ENCODE measurements around the gene OLFML2A.

Gene OLFML2A

DNA sequence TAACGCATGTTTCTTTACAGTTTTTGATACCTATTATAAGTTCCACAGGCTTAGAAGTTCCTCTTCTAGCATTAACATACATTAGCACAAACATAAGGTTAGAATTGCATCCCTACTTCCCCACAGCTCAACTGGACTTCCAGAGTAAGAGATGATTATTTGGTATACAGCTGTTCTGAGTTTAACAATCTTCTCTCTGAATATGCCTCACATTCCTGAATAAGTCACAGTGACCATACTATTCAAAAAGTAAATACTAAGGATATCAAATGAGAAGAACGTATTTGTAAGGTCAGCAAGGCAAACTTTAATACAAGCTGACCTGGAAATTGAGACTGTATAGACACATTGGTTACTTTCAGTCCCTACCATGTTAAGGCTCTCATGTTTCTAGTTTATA lies 27.2 kb upstream of the OLFML2A start:
- ChIA-PET CTCF (interaction anchor here (0.7 to 1.1 kb wide), 2 partner anchors 37 to 190 kb away, joined by 3 to 4 read pairs; no protein-coding TSS in a partner anchor), POLR2A (no interaction called here)
- DNase-seq (ENCODE audit: extremely low spot score), result no peak
- TF ChIP-seq BHLHE40 (IDR thresholded peaks at IDR 0.05; ENCODE audit: borderline replicate concordance) (no peak), SUZ12 (IDR thresholded peaks at IDR 0.05) (no peak), ARNT (IDR thresholded peaks at IDR 0.05) (no peak), FOXK2 (IDR thresholded peaks at IDR 0.05) (no peak), CTBP1 (IDR thresholded peaks at IDR 0.05; ENCODE audit: borderline replicate concordance) (no peak), LEF1 (IDR thresholded peaks at IDR 0.05; ENCODE audit: borderline replicate concordance) (no peak), NFRKB (IDR thresholded peaks at IDR 0.05) (no peak)

DNA sequence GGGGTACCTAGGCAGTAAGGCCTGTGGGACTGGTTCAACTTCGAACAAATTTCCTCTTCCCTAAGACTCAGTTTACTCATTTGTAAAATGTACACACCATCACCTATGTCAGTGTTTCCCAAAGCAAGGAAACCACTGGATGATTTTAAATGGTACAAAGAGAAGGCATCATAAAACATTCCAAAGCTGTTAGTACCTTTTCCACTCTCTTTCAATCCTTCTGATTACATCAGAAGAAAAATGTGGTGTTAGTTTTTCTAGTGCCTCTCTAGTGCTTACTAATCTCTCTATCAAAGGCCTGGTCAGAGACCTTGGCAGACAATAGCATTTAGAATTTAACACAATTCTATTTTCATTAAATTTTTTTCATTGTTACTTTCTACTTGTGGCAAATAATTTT lies 24.0 kb upstream of the OLFML2A start:
- DNase-seq (ENCODE audit: extremely low spot score), result no peak
- TF ChIP-seq BHLHE40 (IDR thresholded peaks at IDR 0.05; ENCODE audit: borderline replicate concordance) (no peak), HDGF (IDR thresholded peaks at IDR 0.05; ENCODE audit: borderline replicate concordance) (no peak), FOXM1 (IDR thresholded peaks at IDR 0.05; ENCODE audit: borderline replicate concordance) (no peak), ARNT (IDR thresholded peaks at IDR 0.05) (no peak), LEF1 (IDR thresholded peaks at IDR 0.05; ENCODE audit: borderline replicate concordance) (no peak), SP1 (IDR thresholded peaks at IDR 0.05) (no peak), L3MBTL2 (conservative IDR thresholded peaks at IDR 0.05) (no peak), ZNF384 (IDR thresholded peaks at IDR 0.05) (no peak), NFRKB (IDR thresholded peaks at IDR 0.05) (no peak), ELF4 (IDR thresholded peaks at IDR 0.05) (no peak), CTBP1 (IDR thresholded peaks at IDR 0.05; ENCODE audit: borderline replicate concordance) (no peak), TARDBP (IDR thresholded peaks at IDR 0.05) (no peak), FOXA1 (IDR thresholded peaks at IDR 0.05) (no peak), SUZ12 (IDR thresholded peaks at IDR 0.05) (no peak), FOXK2 (IDR thresholded peaks at IDR 0.05) (no peak)
- TF ChIP-seq, protein P1, sequence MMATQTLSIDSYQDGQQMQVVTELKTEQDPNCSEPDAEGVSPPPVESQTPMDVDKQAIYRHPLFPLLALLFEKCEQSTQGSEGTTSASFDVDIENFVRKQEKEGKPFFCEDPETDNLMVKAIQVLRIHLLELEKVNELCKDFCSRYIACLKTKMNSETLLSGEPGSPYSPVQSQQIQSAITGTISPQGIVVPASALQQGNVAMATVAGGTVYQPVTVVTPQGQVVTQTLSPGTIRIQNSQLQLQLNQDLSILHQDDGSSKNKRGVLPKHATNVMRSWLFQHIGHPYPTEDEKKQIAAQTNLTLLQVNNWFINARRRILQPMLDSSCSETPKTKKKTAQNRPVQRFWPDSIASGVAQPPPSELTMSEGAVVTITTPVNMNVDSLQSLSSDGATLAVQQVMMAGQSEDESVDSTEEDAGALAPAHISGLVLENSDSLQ (IDR thresholded peaks at IDR 0.05), result no peak
- POLR2A ChIA-PET, result no interaction called here
- CTCF ChIA-PET, result interaction anchor here (2.2 kb wide), 1 partner anchor 11 kb away, joined by 6 read pairs; no protein-coding TSS in a partner anchor

DNA sequence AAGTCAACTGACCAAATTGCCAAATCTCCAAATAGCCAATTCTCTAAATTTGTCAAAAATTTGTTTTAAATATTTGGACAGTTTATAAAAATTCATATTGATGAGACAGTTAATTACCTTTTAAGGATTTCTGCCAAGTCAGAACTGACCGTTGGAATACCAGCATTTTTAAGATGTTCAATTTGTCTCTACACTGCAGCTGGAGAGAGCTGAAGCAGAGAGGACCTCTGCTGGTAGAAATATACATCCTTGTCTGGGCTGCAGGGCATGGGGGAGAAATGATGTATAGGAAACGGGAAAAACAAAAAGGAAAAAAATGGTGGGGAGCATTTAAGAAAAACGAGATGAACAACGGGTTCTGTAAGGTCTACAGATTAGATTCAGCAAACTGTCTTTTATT lies 22.6 kb upstream of the OLFML2A start:
- POLR2A ChIA-PET, result no interaction called here
- DNase-seq (ENCODE audit: extremely low spot score), result no peak
- CTCF ChIA-PET, result no interaction called here
- TF ChIP-seq TARDBP (IDR thresholded peaks at IDR 0.05) (no peak), ZNF384 (IDR thresholded peaks at IDR 0.05) (no peak), LEF1 (IDR thresholded peaks at IDR 0.05; ENCODE audit: borderline replicate concordance) (no peak), FOXA1 (IDR thresholded peaks at IDR 0.05) (no peak), BHLHE40 (IDR thresholded peaks at IDR 0.05; ENCODE audit: borderline replicate concordance) (no peak), L3MBTL2 (conservative IDR thresholded peaks at IDR 0.05) (no peak), FOXK2 (IDR thresholded peaks at IDR 0.05) (no peak), CTBP1 (IDR thresholded peaks at IDR 0.05; ENCODE audit: borderline replicate concordance) (no peak), HDGF (IDR thresholded peaks at IDR 0.05; ENCODE audit: borderline replicate concordance) (no peak), FOXM1 (IDR thresholded peaks at IDR 0.05; ENCODE audit: borderline replicate concordance) (no peak), SP1 (IDR thresholded peaks at IDR 0.05) (no peak), SUZ12 (IDR thresholded peaks at IDR 0.05) (no peak), ELF4 (IDR thresholded peaks at IDR 0.05) (no peak), NFRKB (IDR thresholded peaks at IDR 0.05) (no peak), ARNT (IDR thresholded peaks at IDR 0.05) (no peak)
- TF ChIP-seq, protein P1 (IDR thresholded peaks at IDR 0.05), result no peak

- ChIA-PET CTCF (no interaction called here), POLR2A (no interaction called here)
- TF ChIP-seq FOXK2 (IDR thresholded peaks at IDR 0.05) (no peak), L3MBTL2 (conservative IDR thresholded peaks at IDR 0.05) (no peak), SUZ12 (IDR thresholded peaks at IDR 0.05) (no peak), ELF4 (IDR thresholded peaks at IDR 0.05) (no peak), ARNT (IDR thresholded peaks at IDR 0.05) (no peak), TARDBP (IDR thresholded peaks at IDR 0.05) (no peak), FOXA1 (IDR thresholded peaks at IDR 0.05) (no peak), ZNF384 (IDR thresholded peaks at IDR 0.05) (no peak), FOXM1 (IDR thresholded peaks at IDR 0.05; ENCODE audit: borderline replicate concordance) (no peak), NFRKB (IDR thresholded peaks at IDR 0.05) (no peak), CTBP1 (IDR thresholded peaks at IDR 0.05; ENCODE audit: borderline replicate concordance) (no peak), HDGF (IDR thresholded peaks at IDR 0.05; ENCODE audit: borderline replicate concordance) (no peak)
- TF ChIP-seq, protein P1 (IDR thresholded peaks at IDR 0.05), result no peak
These were observed 21.9 kb upstream of the OLFML2A start for GRCh38 chr9:124755061-124755460.

DNA sequence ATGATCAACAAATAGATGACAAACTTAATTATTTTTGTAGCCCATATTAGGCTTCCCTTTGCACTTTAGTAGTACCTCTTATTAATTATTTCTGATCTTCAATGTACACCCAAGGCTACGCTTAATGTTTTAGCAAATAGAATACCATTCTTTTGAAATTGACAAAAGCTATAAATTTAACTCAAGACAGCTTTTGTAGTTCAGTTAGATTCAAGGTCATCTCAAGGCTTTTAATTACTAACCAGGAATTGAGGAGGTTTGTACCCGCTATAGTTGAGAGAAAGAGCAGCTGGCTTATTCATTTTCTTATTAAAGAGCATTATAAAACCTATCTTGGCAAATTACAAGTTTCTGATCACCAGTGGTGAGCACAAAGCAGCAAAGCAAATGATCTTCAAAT lies 20.9 kb upstream of the OLFML2A start:
- ChIA-PET POLR2A (no interaction called here), CTCF (no interaction called here)
- no peak for DNase-seq (ENCODE audit: extremely low spot score)
- no peak for TF ChIP-seq SUZ12 (IDR thresholded peaks at IDR 0.05)
- TF ChIP-seq NFRKB (IDR thresholded peaks at IDR 0.05), result no peak
- no peak for TF ChIP-seq SP1 (IDR thresholded peaks at IDR 0.05)
- TF ChIP-seq CTBP1 (IDR thresholded peaks at IDR 0.05; ENCODE audit: borderline replicate concordance), result no peak
- no peak for TF ChIP-seq L3MBTL2 (conservative IDR thresholded peaks at IDR 0.05)
- TF ChIP-seq, protein P1 (IDR thresholded peaks at IDR 0.05), result no peak
- TF ChIP-seq HDGF (IDR thresholded peaks at IDR 0.05; ENCODE audit: borderline replicate concordance), result no peak
- TF ChIP-seq LEF1 (IDR thresholded peaks at IDR 0.05; ENCODE audit: borderline replicate concordance), result no peak
- no peak for TF ChIP-seq ARNT (IDR thresholded peaks at IDR 0.05)
- no peak for TF ChIP-seq FOXM1 (IDR thresholded peaks at IDR 0.05; ENCODE audit: borderline replicate concordance)
- TF ChIP-seq FOXA1 (IDR thresholded peaks at IDR 0.05), result no peak
- TF ChIP-seq ELF4 (IDR thresholded peaks at IDR 0.05), result no peak
- no peak for TF ChIP-seq BHLHE40 (IDR thresholded peaks at IDR 0.05; ENCODE audit: borderline replicate concordance)
- TF ChIP-seq TARDBP (IDR thresholded peaks at IDR 0.05), result no peak
- TF ChIP-seq ZNF384 (IDR thresholded peaks at IDR 0.05), result no peak
- TF ChIP-seq FOXK2 (IDR thresholded peaks at IDR 0.05), result no peak

More at GRCh38 chr9:124755061-124755460, 21.9 kb upstream of the OLFML2A start:
- DNase-seq (ENCODE audit: extremely low spot score), result no peak

All from HEK293T (cell line).